Suprapubic skin (tissue), 4 donors: ENCODE measurements around the gene IL23R. TPM values are rescaled to one million over a fixed set of nuclear protein-coding genes. Genes with fewer than 3 reads are reported as not detected.

ENCODE experiments used
- DNase-seq, 2 donors: peaks; one replicate each; pipeline ENCODE4 v3.0.0-alpha.2; 2019; ENCODE audit warnings: low spot score in 2 of 2
- H3K27ac ChIP-seq: fragments of 200-600 bp; sonication (generic); one replicate; pipeline ENCODE4 v1.5.1; 2019
- H3K27me3 ChIP-seq: fragments of 200-600 bp; sonication (generic); one replicate; pipeline ENCODE4 v1.5.1; 2019
- H3K36me3 ChIP-seq: fragments of 200-600 bp; sonication (generic); one replicate; pipeline ENCODE4 v1.5.1; 2019
- H3K4me1 ChIP-seq: fragments of 200-600 bp; sonication (generic); one replicate; pipeline ENCODE4 v1.5.1; 2019
- H3K4me3 ChIP-seq: fragments of 200-600 bp; sonication (generic); one replicate; pipeline ENCODE4 v1.5.1; 2019; ENCODE audit warnings: mild to moderate bottlenecking
- H3K9me3 ChIP-seq: fragments of 200-600 bp; sonication (generic); one replicate; pipeline ENCODE4 v1.5.1; 2019
- CTCF ChIP-seq, 2 donors: fragments of 200-600 bp in 1 of 2; fragments of 450-650 bp in 1 of 2; sonication (generic) in 1 of 2; IDR thresholded peaks; one replicate each; pipeline ENCODE4 v1.5.1; 2016 to 2019; ENCODE audit warnings: antibody characterized with exemption in 2 of 2, mild to moderate bottlenecking in 1 of 2, moderate library complexity in 1 of 2
- EP300 ChIP-seq: sonication (generic); formaldehyde crosslinking; IDR thresholded peaks from one replicate; pipeline ENCODE4 v1.6.1; 2017; ENCODE audit warnings: antibody characterized with exemption
- POLR2A ChIP-seq, 2 donors: fragments of 450-650 bp; IDR thresholded peaks; one replicate each; pipeline ENCODE4 v1.6.1; 2017; ENCODE audit warnings: antibody characterized with exemption in 2 of 2, mild to moderate bottlenecking in 2 of 2, moderate library complexity in 2 of 2
- POLR2AphosphoS5 ChIP-seq, 3 donors: sonication (generic); formaldehyde crosslinking; IDR thresholded peaks; one replicate each; pipeline ENCODE4 v1.6.1; 2017; ENCODE audit warnings: antibody characterized with exemption in 3 of 3
- WGBS: methylation state at CpG from one replicate; pipeline ENCODE4 v1.1.5; 2018; 5-methylcytosine and 5-hydroxymethylcytosine counted together
- total RNA-seq, 4 donors: library from RNA; depleted of rRNA; stranded (reverse); fragments of >200 nt; gene quantifications; one replicate each; pipeline ENCODE4 v1.1.0, GENCODE V29; 2016

Gene IL23R
- total RNA-seq, 4 donors from 2014 or later: not detected

- no peaks in the 10 kb centered on the region for H3K9me3 ChIP-seq
- TF ChIP-seq EP300 (no peak), POLR2A (IDR thresholded peaks at IDR 0.05) (no peak), POLR2AphosphoS5 (IDR thresholded peaks at IDR 0.05) (no peak), CTCF (IDR thresholded peaks at IDR 0.05) (no peak)
- WGBS: 52% methylated on average over 5 of the region's 5 CpGs
Measured at GRCh38 chr1:67126111-67126746, 40.0 kb upstream of the IL23R start.

GRCh38 chr1:67126974-67127373 lies 39.3 kb upstream of the IL23R start:
- H3K9me3 ChIP-seq: no peaks in the 10 kb centered on the region
- TF ChIP-seq EP300 (no peak), POLR2A (IDR thresholded peaks at IDR 0.05) (no peak), POLR2AphosphoS5 (IDR thresholded peaks at IDR 0.05) (no peak), CTCF (IDR thresholded peaks at IDR 0.05) (no peak)
- H3K36me3 ChIP-seq: no peaks in the 10 kb centered on the region
- no peak for DNase-seq
- 82% methylated on average over 1 of the region's 1 CpG for WGBS
- no peaks in the 10 kb centered on the region for H3K4me1 ChIP-seq
- no peak overlapping the region for H3K27ac ChIP-seq
- H3K4me3 ChIP-seq: no peak overlapping the region
- no peaks in the 10 kb centered on the region for H3K27me3 ChIP-seq

More at GRCh38 chr1:67126111-67126746, 40.0 kb upstream of the IL23R start:
- H3K36me3 ChIP-seq: no peaks in the 10 kb centered on the region
- no peak for DNase-seq
- H3K4me3 ChIP-seq: no peak overlapping the region
- H3K27ac ChIP-seq: no peak overlapping the region
- no peaks in the 10 kb centered on the region for H3K4me1 ChIP-seq
- no peaks in the 10 kb centered on the region for H3K27me3 ChIP-seq

DNA sequence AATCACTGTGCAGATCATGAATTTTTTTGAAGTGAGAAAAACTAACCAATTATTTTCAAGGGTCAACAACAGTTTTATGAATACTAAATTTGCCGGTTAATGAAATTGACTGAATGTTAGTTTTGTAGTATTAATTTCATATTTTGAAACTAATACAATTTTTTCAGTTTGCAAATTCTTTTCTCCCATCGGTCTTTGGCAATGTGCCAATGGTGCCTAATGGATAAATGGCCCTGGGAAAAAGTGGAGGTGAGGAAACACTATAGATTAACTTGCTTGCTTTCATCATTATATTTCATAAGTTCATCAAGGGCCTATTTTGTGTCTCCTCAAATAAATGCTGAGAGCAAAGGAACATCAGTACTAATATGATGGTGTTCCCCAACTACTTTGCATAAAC lies 35.6 kb upstream of the IL23R start:
- 54% methylated on average over 2 of the region's 2 CpGs for WGBS
- Histone ChIP-seq H3K4me1 (peaks cover 11% of the 10 kb centered on the region), H3K4me3 (no peak overlapping the region), H3K27ac (no peak overlapping the region), H3K36me3 (no peaks in the 10 kb centered on the region), H3K9me3 (no peaks in the 10 kb centered on the region), H3K27me3 (no peaks in the 10 kb centered on the region)
- TF ChIP-seq CTCF (IDR thresholded peaks at IDR 0.05) (no peak), POLR2A (IDR thresholded peaks at IDR 0.05) (no peak), EP300 (no peak), POLR2AphosphoS5 (IDR thresholded peaks at IDR 0.05) (no peak)
- no peak for DNase-seq

GRCh38 chr1:67133177-67133576 lies 33.1 kb upstream of the IL23R start:
- H3K27me3 ChIP-seq: no peaks in the 10 kb centered on the region
- 95% methylated on average over 2 of the region's 2 CpGs for WGBS
- H3K4me1 ChIP-seq: peaks cover 11% of the 10 kb centered on the region
- H3K27ac ChIP-seq: no peak overlapping the region
- no peaks in the 10 kb centered on the region for H3K9me3 ChIP-seq
- DNase-seq: no peak
- TF ChIP-seq CTCF (IDR thresholded peaks at IDR 0.05): no peak
- TF ChIP-seq POLR2A (IDR thresholded peaks at IDR 0.05): no peak
- TF ChIP-seq EP300: no peak
- TF ChIP-seq POLR2AphosphoS5 (IDR thresholded peaks at IDR 0.05): no peak
- H3K36me3 ChIP-seq: no peaks in the 10 kb centered on the region
- H3K4me3 ChIP-seq: no peak overlapping the region

- Histone ChIP-seq H3K36me3 (no peaks in the 10 kb centered on the region), H3K9me3 (no peaks in the 10 kb centered on the region), H3K27me3 (no peaks in the 10 kb centered on the region), H3K27ac (no peak within 1 kb of the TSS), H3K4me1 (peaks cover 11% of the 10 kb centered on the region), H3K4me3 (peak within 1 kb of the TSS; percentile 27)
- WGBS: 9% methylated on average over 25 of the region's 28 CpGs
- DNase-seq: no peak
- TF ChIP-seq POLR2A (IDR thresholded peaks at IDR 0.05): no peak
- TF ChIP-seq POLR2AphosphoS5 (IDR thresholded peaks at IDR 0.05): no peak
- no peak for TF ChIP-seq CTCF (IDR thresholded peaks at IDR 0.05)
- TF ChIP-seq EP300: no peak
Measured at GRCh38 chr1:67134695-67135094, 31.6 kb upstream of the IL23R start, which contains the start of gene C1orf141. C1orf141 (minus strand) TSS chr1:67134970; CDS start chr1:67127240, 7,730 bp downstream.
